IPS-11a (cell line): Measurements from ENCODE around the gene IL1RAPL2.
"Not testable (repeated sequence)": the region's sequence is repeated elsewhere in the genome, so short reads cannot be mapped to it uniquely, and the experiment has no call there.

Source experiments
- H3K4me3 ChIP-seq: one replicate; pipeline ENCODE4 v1.5.1; 2013; ENCODE audit warnings: low read depth, low read length, control low read depth

The IL1RAPL2 gene

DNA sequence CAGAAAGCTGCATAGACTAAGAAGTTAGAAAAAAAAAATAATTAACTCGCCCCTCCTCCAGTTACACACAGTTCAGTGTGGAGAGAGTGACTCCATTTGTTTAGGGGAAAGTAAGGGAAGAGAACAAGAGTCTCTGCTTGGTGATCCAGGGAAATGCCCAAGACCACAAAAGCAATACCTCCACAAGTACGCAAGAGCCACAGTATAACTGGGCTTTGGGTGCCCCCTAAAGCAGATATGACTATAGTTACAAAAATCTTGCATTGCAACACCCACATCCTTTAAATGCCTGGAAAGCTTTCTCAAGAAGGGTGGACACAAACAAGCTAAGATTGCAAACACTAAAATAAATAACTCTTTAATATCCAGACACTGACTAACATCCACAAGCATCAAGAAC lies 1092.1 kb downstream of the IL1RAPL2 start:
- H3K4me3 ChIP-seq = no peak overlapping the region

DNA sequence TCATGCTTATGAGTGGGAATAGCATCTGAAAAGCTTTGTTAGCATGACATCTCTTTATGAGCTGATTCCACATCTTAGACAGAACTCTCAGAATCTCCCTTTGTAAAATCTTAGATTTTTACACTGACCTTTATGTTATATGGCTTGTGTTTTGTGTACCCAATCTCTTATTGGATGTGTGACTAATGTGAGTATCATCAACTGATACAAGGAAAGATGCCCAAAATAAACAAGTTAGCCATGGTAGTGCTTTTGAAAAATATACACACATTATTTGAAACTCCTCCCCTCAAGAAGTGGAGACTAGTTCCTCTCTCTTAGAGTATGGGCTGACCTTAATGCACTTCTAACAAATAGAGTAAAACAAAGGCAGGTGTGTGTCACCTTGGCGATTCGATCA lies 1096.2 kb downstream of the IL1RAPL2 start:
- no peak overlapping the region for H3K4me3 ChIP-seq

DNA sequence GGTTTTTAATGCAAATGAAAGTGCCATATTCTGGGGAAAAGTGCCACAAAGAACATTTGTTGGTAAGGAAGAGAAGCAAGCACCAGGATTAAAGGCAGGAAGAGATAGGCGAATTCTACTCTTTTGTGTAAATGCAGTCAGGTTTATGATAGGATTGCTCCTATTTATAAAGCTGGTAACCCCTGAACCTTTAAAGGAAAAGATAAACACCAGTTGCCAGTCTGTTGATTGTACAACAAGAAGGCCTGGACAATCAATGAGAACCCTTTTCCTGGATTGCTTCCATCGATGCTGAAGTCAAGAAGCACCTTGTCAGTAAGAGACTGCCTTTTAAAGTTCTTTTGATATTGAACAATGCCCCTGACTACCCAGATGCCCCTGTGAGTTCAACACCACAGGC lies 1098.2 kb downstream of the IL1RAPL2 start:
- no peak overlapping the region for H3K4me3 ChIP-seq

DNA sequence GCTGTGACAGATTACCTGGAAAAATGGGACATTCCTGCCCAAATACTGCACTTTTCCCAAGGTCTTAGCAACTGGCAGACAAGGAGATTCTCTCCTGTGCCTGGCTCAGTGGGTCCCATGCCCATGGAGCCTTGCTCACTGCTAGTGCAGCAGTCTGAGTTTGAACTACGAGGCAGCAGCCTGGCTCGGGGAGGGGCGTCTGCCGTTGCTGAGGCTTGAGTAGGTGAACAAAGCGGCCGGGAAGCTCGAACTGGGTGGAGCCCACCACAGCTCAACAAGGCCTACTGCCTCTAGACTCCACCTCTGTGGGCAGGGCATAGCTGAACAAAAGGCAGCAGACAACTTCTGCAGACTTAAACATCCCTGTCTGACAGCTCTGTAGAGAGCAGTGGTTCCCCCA lies 1118.3 kb downstream of the IL1RAPL2 start:
- H3K4me3 ChIP-seq = not testable (repeated sequence)

DNA sequence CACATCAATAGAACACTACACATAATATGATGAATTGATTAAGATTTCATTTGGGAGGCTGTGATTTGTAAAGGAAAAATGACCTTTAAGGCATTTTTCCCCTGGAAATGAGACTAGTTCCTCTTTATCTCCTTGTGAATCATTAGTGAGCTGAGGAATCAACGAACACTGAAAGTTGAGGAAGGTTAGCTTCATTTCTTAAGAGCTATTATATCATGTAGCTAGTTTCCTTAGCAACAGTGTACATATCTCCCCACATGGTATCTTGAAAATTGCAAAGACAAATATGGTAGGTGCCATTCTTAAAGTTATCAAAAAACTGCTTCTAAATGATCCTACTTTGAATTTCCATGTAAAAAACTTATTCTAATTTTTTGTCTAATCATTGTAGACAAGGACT lies 1128.8 kb downstream of the IL1RAPL2 start:
- no peak overlapping the region for H3K4me3 ChIP-seq

DNA sequence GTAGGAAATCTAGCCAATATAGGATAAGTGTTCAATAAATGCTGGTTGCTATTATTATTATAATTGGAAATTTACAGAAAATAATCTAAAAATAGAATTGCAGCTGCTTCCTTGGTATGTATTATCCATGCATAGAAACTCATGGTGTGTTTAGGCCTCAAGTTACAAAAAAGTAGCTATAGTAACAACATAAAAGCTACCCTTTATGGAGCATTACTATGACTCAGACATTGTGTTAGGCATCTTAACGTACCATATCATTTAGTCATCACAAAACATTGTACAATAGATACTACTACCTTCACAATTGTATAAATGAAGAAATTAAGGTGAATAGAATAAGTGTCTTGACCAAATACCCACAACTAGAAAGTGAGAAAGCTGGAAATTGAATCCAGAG lies 1129.5 kb downstream of the IL1RAPL2 start:
- no peak overlapping the region for H3K4me3 ChIP-seq

DNA sequence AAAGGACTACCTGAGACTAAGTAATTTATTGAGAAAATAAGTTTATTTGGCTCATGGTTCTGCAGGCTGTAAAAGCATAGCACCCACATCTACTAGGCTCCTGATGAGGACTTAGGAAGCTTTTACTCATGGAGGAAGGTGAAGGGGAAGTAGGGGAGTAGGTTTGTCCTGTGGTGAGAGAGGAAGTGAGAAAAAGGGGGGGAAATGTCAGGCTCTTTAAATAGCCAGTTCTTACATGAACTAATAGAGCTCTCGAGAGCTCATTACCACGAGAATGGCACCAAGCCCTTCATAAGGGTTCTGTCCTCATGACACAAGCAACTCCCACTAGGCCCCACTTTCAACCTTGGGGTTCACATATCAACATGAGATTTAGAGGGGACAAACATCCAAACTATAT lies 1130.9 kb downstream of the IL1RAPL2 start:
- H3K4me3 ChIP-seq = no peak overlapping the region

DNA sequence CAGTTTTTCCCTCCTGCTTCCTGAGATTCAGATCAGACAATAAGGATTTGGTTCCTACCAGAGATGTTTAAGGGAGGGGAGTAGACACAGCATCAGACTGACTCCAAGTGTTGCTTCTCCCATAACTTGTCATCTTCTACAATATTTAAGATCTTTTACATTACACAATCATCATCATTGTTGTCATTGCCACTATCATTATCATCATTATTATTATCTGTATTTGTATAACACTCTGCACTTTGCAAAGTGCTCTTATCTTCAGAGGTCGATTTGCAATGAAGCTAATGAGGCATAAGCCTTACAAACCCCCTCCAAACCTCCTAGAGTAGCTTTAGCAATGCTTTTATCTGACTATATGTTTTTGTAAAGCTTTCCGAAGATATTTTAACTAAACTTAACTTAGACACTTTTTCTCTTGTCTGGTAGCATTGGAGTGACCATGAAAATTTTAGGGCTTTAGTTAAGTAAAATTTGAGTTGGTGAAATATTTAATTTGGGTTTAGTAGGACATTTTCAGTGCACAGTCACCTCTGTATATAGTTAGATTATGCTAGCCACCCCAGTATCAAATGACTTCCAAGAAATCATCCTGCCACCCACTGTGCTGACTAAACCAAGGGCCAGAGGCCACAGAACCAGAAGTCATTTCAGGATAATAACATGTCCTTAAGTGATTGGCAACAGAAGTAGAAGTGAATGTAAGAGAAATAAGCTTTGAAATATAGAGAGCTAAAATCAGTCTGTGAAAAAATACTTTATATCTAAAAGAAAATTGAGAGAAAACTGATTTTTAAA lies 1132.2 kb downstream of the IL1RAPL2 start:
- H3K4me3 ChIP-seq = no peak overlapping the region

DNA sequence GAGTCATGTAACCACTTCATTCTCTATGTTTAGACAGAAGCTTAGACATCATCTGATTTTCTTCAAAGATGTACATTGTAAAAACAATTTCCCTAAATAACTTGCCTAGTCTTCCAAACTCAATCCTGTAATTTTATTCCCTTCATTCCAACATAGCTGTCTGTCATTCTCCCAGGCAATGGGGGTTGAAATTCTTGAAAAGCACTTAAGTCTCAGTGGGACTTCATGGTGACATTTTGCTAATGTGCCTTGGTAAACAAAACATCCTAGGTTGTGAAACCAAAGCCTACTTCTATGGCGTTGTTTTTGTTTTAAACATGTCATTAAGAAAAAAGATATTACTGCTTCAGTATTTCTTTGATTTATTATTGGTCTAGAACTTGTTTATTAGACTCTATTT lies 1134.3 kb downstream of the IL1RAPL2 start:
- no peak overlapping the region for H3K4me3 ChIP-seq

DNA sequence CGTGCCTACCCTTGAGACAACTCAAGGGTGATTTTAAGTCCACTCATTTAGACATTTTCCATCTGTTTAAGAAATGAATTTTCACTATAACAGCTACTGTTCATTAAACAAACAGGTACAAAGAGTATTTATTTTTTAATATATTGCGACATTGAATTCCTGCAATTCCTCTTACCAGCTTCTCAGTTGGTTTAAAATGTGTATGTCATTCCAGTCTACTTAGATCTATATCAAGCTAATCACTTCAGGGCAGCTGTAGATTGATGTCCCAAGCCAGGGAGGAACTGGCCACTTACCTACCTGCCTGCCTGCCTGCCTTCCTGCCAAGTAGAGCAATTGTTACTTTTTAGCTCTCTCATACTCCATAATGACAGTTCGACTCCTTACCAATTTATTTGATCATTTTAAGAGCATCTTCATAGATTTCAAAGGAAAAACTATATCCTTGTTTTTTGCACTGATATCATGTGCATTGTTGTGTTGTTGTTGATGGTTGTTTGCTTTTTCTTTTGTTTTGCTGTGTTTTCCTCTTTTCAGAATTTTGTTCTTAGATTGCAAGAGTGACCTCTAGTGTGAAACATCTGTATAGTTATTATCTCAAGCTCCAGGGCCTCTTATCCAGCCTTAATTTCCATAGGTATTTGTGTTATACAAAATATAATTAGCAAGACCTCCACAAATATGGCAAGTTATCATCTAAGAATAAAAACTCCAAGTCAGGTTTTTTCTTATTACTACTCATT lies 1135.5 kb downstream of the IL1RAPL2 start:
- no peak overlapping the region for H3K4me3 ChIP-seq

DNA sequence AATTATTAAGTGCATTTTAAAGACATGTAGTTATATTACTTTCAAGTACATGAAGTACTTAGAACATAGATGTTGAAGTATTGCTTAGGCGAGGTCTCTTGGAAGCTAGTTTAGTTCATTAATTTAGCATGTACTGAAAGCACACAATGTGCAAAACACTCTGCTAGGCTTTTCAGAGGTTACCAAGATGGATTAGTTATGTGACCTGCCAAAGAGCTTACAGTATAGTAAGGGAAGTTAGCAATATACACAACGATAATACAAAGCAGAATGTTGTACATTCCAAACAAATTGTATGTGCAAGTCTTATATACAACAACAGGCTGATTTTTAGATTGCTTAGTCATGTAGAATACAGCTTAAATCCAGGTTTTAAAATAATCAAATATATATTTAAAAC lies 1137.9 kb downstream of the IL1RAPL2 start:
- no peak overlapping the region for H3K4me3 ChIP-seq

DNA sequence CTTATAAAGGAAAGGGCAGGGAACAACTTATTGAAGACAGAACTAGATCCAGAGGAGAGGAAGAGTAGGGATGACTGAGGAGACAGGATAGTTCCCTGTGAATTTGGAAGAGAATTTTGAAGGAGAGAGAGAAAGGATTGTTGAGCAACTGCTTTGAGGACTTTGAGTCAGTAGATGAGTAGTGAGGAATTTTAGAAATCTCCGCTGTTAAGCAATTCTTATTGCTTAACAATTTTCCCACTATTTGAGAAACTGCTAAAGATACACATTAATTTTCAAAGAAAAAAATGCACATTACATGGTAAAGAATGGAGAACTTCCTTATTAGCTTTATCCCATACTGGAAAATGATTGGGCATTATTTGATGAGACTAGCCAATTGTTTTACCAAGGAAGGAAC lies 1140.0 kb downstream of the IL1RAPL2 start:
- H3K4me3 ChIP-seq = no peak overlapping the region

DNA sequence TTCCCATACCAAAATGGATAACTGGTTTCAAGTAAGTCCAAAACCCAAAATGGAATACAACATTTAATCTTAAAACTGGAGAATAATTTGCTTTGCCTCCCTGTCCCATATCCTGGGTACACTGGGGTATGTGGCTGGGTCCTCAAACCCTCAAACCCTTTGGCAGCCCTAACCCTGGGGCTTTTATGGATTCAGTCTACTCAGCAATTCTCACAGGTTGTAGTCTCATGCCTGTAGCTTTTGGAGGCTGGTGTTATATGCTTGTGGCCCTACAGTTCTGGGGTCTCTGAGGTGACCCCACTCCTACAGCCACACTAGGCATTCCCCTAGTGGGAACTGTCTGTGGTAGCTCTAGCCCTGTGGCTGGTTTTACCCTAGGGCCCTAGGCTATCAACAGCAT lies 1145.8 kb downstream of the IL1RAPL2 start:
- H3K4me3 ChIP-seq = no peak overlapping the region

DNA sequence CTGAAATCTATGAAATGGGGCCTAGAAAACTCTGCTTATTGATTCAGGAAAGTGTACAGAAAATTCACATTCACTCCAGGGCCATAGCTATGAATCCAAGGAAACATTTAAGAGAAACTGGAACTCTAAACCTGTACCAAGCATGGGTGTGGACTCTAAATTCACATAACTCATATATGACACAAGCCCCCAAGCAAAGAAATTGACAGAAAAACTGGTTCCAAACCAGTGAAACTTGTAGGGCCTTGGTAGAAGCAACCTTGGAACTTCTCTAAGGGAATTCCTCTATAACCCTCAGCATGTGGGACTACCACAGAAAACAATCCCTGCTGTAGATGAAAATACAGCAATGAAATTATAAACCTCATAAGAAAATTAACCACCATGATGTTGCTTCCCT lies 1149.7 kb downstream of the IL1RAPL2 start:
- H3K4me3 ChIP-seq = no peak overlapping the region

DNA sequence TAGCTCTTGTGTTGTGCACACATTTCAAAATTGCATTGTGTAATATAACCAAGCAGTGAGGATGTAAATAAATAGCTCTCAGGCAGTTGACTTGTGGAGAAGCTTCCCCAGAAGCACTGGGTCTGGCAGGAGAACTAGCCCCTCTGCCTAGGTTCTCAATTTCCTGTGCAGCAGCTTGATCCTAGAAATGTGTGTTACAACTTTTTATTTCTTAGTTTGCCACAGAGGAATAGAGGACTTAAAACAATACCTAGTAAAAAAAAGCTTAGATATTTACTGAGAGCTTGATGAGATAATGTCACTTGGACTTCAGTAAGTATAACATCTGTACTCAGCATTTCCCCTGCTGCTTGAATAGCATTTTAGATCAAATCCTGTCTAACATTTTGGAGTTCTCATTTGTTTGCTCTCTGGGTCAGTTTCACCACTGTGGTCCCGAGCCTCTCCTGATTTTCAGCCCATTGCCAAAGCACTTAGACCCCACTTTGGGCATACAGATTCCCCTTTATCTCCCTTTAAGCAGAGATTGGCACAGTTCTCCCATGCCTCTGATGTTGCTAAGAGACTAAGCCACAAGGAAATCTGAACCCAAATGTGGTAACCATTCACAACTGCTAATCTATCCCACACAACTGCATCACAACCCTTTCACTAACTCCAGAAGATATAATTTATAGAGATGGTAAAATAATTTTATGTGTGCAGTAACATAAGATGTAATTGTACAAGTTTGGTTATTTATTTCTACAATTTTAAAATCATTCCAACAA lies 1158.2 kb downstream of the IL1RAPL2 start:
- H3K4me3 ChIP-seq = no peak overlapping the region

DNA sequence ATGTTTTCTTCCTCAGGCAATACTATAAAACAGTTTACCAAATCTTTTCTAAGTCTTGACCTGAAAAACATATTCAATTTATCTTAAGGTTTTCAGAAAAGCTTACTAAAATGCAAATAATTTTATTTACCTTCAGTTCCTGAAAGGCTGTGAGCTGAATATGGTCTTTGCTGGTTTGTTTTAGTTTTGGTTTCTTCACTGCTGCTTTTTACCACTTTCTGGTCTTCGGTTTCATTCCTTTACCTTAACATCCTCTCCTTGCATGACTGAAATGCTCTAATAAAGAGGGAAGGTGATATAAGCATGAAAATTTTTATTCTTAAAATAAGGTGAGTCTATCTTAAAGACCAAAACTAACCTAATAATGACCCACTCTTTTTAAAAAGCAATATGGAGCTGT lies 1159.2 kb downstream of the IL1RAPL2 start:
- H3K4me3 ChIP-seq = no peak overlapping the region

DNA sequence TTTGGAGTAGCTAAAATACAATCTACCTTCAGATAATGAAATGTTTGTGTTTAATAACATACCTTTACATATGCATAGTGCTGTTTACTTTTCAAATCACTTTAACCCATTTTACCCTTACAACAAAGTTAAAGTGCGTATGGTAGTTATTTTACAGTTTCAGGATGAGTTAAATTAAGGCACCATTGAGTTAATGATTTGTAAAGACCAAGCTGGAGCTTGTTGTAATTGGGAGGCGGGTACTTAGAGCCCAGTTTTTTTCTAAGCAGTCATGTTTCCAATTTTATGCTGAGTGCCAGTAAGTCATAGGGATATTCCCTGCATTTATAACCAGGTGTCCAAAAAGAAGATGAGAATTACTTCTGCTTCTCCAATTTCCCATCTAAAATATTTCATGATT lies 1172.2 kb downstream of the IL1RAPL2 start:
- no peak overlapping the region for H3K4me3 ChIP-seq

DNA sequence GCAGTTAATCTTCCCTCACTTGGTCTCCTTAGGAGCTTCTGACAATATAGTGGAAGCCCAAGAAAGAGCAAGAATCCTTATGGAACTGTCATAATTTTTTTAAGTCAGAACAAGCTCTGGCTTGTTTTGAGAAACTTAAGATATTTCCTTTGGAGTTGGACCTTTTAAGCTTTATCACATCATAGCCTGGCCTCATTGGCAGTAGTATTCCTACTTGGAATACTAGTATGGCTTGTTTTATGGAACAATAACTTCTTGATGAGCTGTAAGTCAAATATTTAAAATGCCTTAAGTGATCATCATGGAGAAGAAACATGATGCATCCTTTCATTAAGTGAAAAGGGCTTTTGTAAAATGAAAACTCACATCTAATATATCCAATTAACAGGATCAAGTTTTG lies 1178.3 kb downstream of the IL1RAPL2 start:
- no peak overlapping the region for H3K4me3 ChIP-seq

DNA sequence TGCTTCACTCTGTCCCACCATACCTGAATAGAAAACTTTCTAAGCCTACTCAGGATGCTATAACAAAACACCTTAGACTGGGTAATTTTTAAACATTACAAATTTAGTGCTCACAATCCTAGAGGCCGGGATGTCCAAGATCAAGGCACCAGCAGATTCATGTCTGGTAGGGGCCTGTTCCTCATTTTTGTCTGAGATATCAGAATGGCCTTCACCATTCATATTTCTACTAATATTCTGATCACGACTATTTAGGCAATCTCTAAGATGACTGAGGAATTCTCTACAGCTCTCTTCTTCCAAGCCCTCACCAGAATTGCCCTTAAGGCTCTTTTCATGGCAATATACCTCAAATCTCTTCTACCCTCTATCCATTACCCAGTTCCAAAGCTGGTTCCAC lies 1178.9 kb downstream of the IL1RAPL2 start:
- no peak overlapping the region for H3K4me3 ChIP-seq

DNA sequence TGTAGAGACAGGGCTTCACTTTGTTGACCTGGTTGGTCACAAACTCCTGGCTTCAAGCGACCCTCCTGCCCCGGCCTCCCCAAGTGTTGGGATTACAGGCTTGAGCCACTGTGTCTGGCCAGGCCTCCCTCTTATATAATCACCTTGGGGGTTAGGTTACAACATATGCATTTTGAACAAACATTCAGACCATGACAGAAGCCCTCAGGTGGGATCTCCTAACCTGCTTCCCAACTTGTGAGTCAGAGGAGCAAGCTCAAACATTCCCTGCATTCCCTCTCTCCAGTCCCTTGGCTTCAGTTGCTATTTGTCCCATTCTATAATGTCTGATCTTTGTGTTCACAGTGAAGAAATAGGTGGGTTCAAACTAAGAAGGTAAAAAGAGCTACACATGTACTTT lies 1179.9 kb downstream of the IL1RAPL2 start:
- no peak overlapping the region for H3K4me3 ChIP-seq

DNA sequence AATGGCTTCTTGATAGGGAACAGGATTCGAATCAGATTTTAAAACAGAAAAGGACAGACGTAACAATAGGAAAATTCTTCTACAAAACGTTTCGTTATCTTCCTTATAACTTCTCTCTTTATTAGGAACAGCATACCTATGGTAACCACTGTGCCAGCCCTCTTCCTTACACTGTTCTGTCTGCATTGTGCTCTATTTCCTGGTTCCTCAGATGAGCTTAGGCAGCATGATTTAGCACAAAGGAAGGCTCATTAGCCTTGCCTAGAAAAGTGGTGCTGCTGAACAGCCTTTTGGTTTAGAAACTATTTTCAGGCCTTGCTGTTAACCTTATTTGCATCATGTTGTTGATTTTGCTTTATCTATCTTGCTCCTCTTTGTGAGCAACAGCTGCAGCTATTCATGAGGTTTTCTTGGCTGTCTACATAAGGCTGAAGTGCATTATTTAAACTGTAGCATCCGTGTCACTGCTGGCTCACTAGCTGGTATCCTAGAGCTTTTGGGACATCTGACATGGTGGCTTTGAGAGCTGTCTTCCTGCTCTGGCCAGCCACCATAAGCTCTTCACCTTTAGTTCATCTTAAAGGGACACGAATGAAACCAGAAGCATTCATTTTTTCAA lies 1186.4 kb downstream of the IL1RAPL2 start:
- H3K4me3 ChIP-seq = no peak overlapping the region
